ENCODE measurements around the gene RAB3C. TPM values are rescaled to one million over a fixed set of nuclear protein-coding genes. Genes with fewer than 3 reads are reported as not detected.
A peak's percentile ranks its signal among the peaks of the same experiment; 100 is the strongest.
"Not testable (repeated sequence)": the region's sequence is repeated elsewhere in the genome, so short reads cannot be mapped to it uniquely, and the experiment has no call there.

RAB3C gene
- total RNA-seq (1 to 10 TPM in 1 of 7 donors, under 1 TPM in 4, not detected in 2; 0.06 to 2.0 (median 0.22) TPM), polyA plus RNA-seq (under 1 TPM; 0.06 to 0.24 (median 0.07) TPM)
- long read RNA-seq, donor 1: 0 reads
- long read RNA-seq, donor 2: 0 reads

- Histone ChIP-seq H3K27me3 (replicated peaks in 1 of 7) (peaks cover 3 to 59% (median 33%) of the 10 kb centered on the region in 7 donors), H3K4me1 (peaks cover 4 to 22% (median 15%) of the 10 kb centered on the region in 6 donors), H3K27ac (no peak within 1 kb of the TSS), H3K36me3 (no peaks in the 10 kb centered on the region), H3K9me3 (no peaks in the 10 kb centered on the region), H3K4me3 (peak within 1 kb of the TSS; percentile 46 to 77 (median 57))
- TF ChIP-seq POLR2A (IDR thresholded peaks at IDR 0.05) (no peak), CTCF (IDR thresholded peaks at IDR 0.05 in 8 of 11, conservative IDR thresholded peaks at IDR 0.05 in 3 of 11) (peak in 10 of 11 experiments; percentile 17 to 59 (median 35)), POLR2AphosphoS5 (IDR thresholded peaks at IDR 0.05) (peak; percentile 43 to 81 (median 65))
- 0 to 3% (median 1%) methylated on average over 34 to 43 of the region's 43 CpGs for WGBS, 5 donors
- peak; percentile 96 for DNase-seq
- intact Hi-C loops (cut with DNase I; ENCODE audit: low total_unique reads): loop anchor here (10.0 kb wide), 1 partner anchor 88 kb away; the partner anchor contains the start of gene GAPT
These were observed at the start of gene RAB3C for GRCh38 chr5:58582803-58583491. Gene RAB3C (plus strand): TSS chr5:58583075. CDS start chr5:58583209, 134 bp downstream.

- H3K27ac ChIP-seq; intact Hi-C loops (cut with DNase I; ENCODE audit: low total_unique reads); H3K9me3 ChIP-seq; H3K36me3 ChIP-seq; H3K4me3 ChIP-seq; H3K27me3 ChIP-seq (replicated peaks in 1 of 7): not testable (repeated sequence)
- DNase-seq: peak; percentile 49
- peaks cover 5 to 36% (median 25%) of the 10 kb centered on the region in 6 donors for H3K4me1 ChIP-seq
- 87 to 96% (median 91%) methylated on average over 7 to 9 of the region's 9 CpGs for WGBS, 5 donors
These were observed 40.9 kb upstream of the RAB3C start for GRCh38 chr5:58541935-58542334.

GRCh38 chr5:58542709-58543108 lies 40.2 kb upstream of the RAB3C start:
- intact Hi-C loops (cut with DNase I; ENCODE audit: low total_unique reads): no loop called here
- 71 to 88% (median 75%) methylated on average over 1 of the region's 1 CpG for WGBS, 5 donors
- no peak overlapping the region for H3K4me3 ChIP-seq
- peak overlapping the region in 1 of 8 donors; percentile 88 for H3K27ac ChIP-seq
- H3K4me1 ChIP-seq: peaks cover 5 to 36% (median 25%) of the 10 kb centered on the region in 6 donors
- H3K27me3 ChIP-seq (replicated peaks in 1 of 7): no peaks in the 10 kb centered on the region
- no peak for TF ChIP-seq POLR2A (IDR thresholded peaks at IDR 0.05)
- TF ChIP-seq POLR2AphosphoS5 (IDR thresholded peaks at IDR 0.05): no peak
- TF ChIP-seq CTCF (IDR thresholded peaks at IDR 0.05 in 8 of 11, conservative IDR thresholded peaks at IDR 0.05 in 3 of 11): no peak
- DNase-seq: no peak
- H3K36me3 ChIP-seq: no peaks in the 10 kb centered on the region
- peaks cover 0 to 5% (median 0%) of the 10 kb centered on the region in 8 donors for H3K9me3 ChIP-seq

- DNase-seq: no peak
- H3K36me3 ChIP-seq: no peaks in the 10 kb centered on the region
- H3K9me3 ChIP-seq: peaks cover 0 to 5% (median 0%) of the 10 kb centered on the region in 8 donors
- H3K4me3 ChIP-seq: peak overlapping the region in 1 of 8 donors; percentile 18
- H3K27me3 ChIP-seq (replicated peaks in 1 of 7): no peaks in the 10 kb centered on the region
- TF ChIP-seq POLR2AphosphoS5 (IDR thresholded peaks at IDR 0.05) (no peak), CTCF (IDR thresholded peaks at IDR 0.05 in 8 of 11, conservative IDR thresholded peaks at IDR 0.05 in 3 of 11) (no peak), POLR2A (IDR thresholded peaks at IDR 0.05) (no peak)
- WGBS, 5 donors: 83 to 90% (median 88%) methylated on average over 2 of the region's 2 CpGs
- H3K4me1 ChIP-seq: peaks cover 5 to 36% (median 25%) of the 10 kb centered on the region in 6 donors
- intact Hi-C loops (cut with DNase I; ENCODE audit: low total_unique reads): no loop called here
- H3K27ac ChIP-seq: peak overlapping the region in 7 of 8 donors; percentile 48 to 88 (median 76)
These were observed 39.2 kb upstream of the RAB3C start for GRCh38 chr5:58543723-58544122.

Measured in spleen (tissue), 13 donors.